ENCODE measurements around the gene PPP2R2C.

Gene PPP2R2C

GRCh38 chr4:6361076-6361784 lies 111.2 kb downstream of the PPP2R2C start:
- in situ Hi-C loops (cut with HindIII; ENCODE audit: low pct_unique_long_range_greater_than_20kb, low sequenced_read_pairs), result no loop called here

GRCh38 chr4:6360385-6360784 lies 112.0 kb downstream of the PPP2R2C start:
- in situ Hi-C loops (cut with HindIII; ENCODE audit: low pct_unique_long_range_greater_than_20kb, low sequenced_read_pairs), result no loop called here
- TF ChIP-seq JUND (IDR thresholded peaks at IDR 0.05; ENCODE audit: low read depth), result no peak
- no peak for DNase-seq (ENCODE audit: low read depth in 1 of 2, low spot score in 1 of 2)

More at GRCh38 chr4:6361076-6361784, 111.2 kb downstream of the PPP2R2C start:
- no peak for DNase-seq (ENCODE audit: low read depth in 1 of 2, low spot score in 1 of 2)
- TF ChIP-seq JUND (IDR thresholded peaks at IDR 0.05; ENCODE audit: low read depth), result no peak

- no peak for DNase-seq (ENCODE audit: low read depth in 1 of 2, low spot score in 1 of 2)
- in situ Hi-C loops (cut with HindIII; ENCODE audit: low pct_unique_long_range_greater_than_20kb, low sequenced_read_pairs), result no loop called here
- no peak for TF ChIP-seq JUND (IDR thresholded peaks at IDR 0.05; ENCODE audit: low read depth)
Measured at GRCh38 chr4:6359536-6360308, 112.7 kb downstream of the PPP2R2C start.

GRCh38 chr4:6357476-6357875 lies 114.9 kb downstream of the PPP2R2C start:
- in situ Hi-C loops (cut with HindIII; ENCODE audit: low pct_unique_long_range_greater_than_20kb, low sequenced_read_pairs), result no loop called here
- TF ChIP-seq JUND (IDR thresholded peaks at IDR 0.05; ENCODE audit: low read depth), result no peak
- DNase-seq (ENCODE audit: low read depth in 1 of 2, low spot score in 1 of 2), result no peak

- in situ Hi-C loops (cut with HindIII; ENCODE audit: low pct_unique_long_range_greater_than_20kb, low sequenced_read_pairs), result no loop called here
- no peak for DNase-seq (ENCODE audit: low read depth in 1 of 2, low spot score in 1 of 2)
- TF ChIP-seq JUND (IDR thresholded peaks at IDR 0.05; ENCODE audit: low read depth), result no peak
Measured at GRCh38 chr4:6356076-6356560, 116.3 kb downstream of the PPP2R2C start.

GRCh38 chr4:6355052-6355451 lies 117.4 kb downstream of the PPP2R2C start:
- no peak for TF ChIP-seq JUND (IDR thresholded peaks at IDR 0.05; ENCODE audit: low read depth)
- DNase-seq (ENCODE audit: low read depth in 1 of 2, low spot score in 1 of 2), result no peak
- in situ Hi-C loops (cut with HindIII; ENCODE audit: low pct_unique_long_range_greater_than_20kb, low sequenced_read_pairs), result no loop called here

- DNase-seq (ENCODE audit: low read depth in 1 of 2, low spot score in 1 of 2), result no peak
- in situ Hi-C loops (cut with HindIII; ENCODE audit: low pct_unique_long_range_greater_than_20kb, low sequenced_read_pairs), result no loop called here
- TF ChIP-seq JUND (IDR thresholded peaks at IDR 0.05; ENCODE audit: low read depth), result no peak
Measured at GRCh38 chr4:6354626-6355025, 117.8 kb downstream of the PPP2R2C start.

GRCh38 chr4:6354119-6354518 lies 118.3 kb downstream of the PPP2R2C start:
- in situ Hi-C loops (cut with HindIII; ENCODE audit: low pct_unique_long_range_greater_than_20kb, low sequenced_read_pairs), result no loop called here
- TF ChIP-seq JUND (IDR thresholded peaks at IDR 0.05; ENCODE audit: low read depth), result no peak
- DNase-seq (ENCODE audit: low read depth in 1 of 2, low spot score in 1 of 2), result no peak

GRCh38 chr4:6352031-6352692 lies 120.3 kb downstream of the PPP2R2C start:
- no peak for DNase-seq (ENCODE audit: low read depth in 1 of 2, low spot score in 1 of 2)
- TF ChIP-seq JUND (IDR thresholded peaks at IDR 0.05; ENCODE audit: low read depth), result no peak
- in situ Hi-C loops (cut with HindIII; ENCODE audit: low pct_unique_long_range_greater_than_20kb, low sequenced_read_pairs), result no loop called here

GRCh38 chr4:6351246-6352000 lies 121.0 kb downstream of the PPP2R2C start:
- TF ChIP-seq JUND (IDR thresholded peaks at IDR 0.05; ENCODE audit: low read depth), result no peak
- in situ Hi-C loops (cut with HindIII; ENCODE audit: low pct_unique_long_range_greater_than_20kb, low sequenced_read_pairs), result no loop called here
- no peak for DNase-seq (ENCODE audit: low read depth in 1 of 2, low spot score in 1 of 2)

- DNase-seq (ENCODE audit: low read depth in 1 of 2, low spot score in 1 of 2), result no peak
- in situ Hi-C loops (cut with HindIII; ENCODE audit: low pct_unique_long_range_greater_than_20kb, low sequenced_read_pairs), result no loop called here
- TF ChIP-seq JUND (IDR thresholded peaks at IDR 0.05; ENCODE audit: low read depth), result no peak
Measured at GRCh38 chr4:6350646-6351045, 121.8 kb downstream of the PPP2R2C start.

GRCh38 chr4:6349896-6350603 lies 122.4 kb downstream of the PPP2R2C start:
- in situ Hi-C loops (cut with HindIII; ENCODE audit: low pct_unique_long_range_greater_than_20kb, low sequenced_read_pairs), result no loop called here
- DNase-seq (ENCODE audit: low read depth in 1 of 2, low spot score in 1 of 2), result no peak
- no peak for TF ChIP-seq JUND (IDR thresholded peaks at IDR 0.05; ENCODE audit: low read depth)

All from T47D (cell line).